ENCODE data around the gene NCAPH2.

Gene NCAPH2

GRCh38 chr22:50535113-50535512 is 27.1 kb downstream of the NCAPH2 start:
- peaks cover 88% of the 10 kb centered on the region for H3K4me1 ChIP-seq (ENCODE audit: control insufficient read depth, low read length)
- H3K36me3 ChIP-seq (ENCODE audit: control insufficient read depth, low read length) = peaks cover 2% of the 10 kb centered on the region; the same call in 1 of the 2 replicates
- H3K27ac ChIP-seq (ENCODE audit: low read depth, low read length) = peak overlapping the region; percentile 97
- no peaks in the 10 kb centered on the region for H3K9me2 ChIP-seq (replicated peaks; ENCODE audit: control insufficient read depth, low read length)
- TF ChIP-seq CTCF (IDR thresholded peaks at IDR 0.05; ENCODE audit: low read depth, low read length, poor library complexity, severe bottlenecking) (no peak), EZH2phosphoT487 (IDR thresholded peaks at IDR 0.05; ENCODE audit: borderline replicate concordance, low read length) (no peak)
- H3K4me2 ChIP-seq (ENCODE audit: low read length) = peak overlapping the region; percentile 76
- no peaks in the 10 kb centered on the region for H4K20me1 ChIP-seq (ENCODE audit: control insufficient read depth, insufficient read depth, low read depth, low read length)
- H3K4me3 ChIP-seq (ENCODE audit: low read length) = peak overlapping the region; percentile 54
- no peaks in the 10 kb centered on the region for H3K27me3 ChIP-seq (ENCODE audit: control insufficient read depth, low read length)
- peaks cover 47% of the 10 kb centered on the region for H3F3A ChIP-seq (ENCODE audit: control insufficient read depth, insufficient read depth)
- peaks cover 17% of the 10 kb centered on the region for H3K79me2 ChIP-seq (ENCODE audit: control insufficient read depth, low read length)
- H3K9me3 ChIP-seq (ENCODE audit: control insufficient read depth, insufficient read depth, low read length) = no peaks in the 10 kb centered on the region

- peaks cover 56% of the 10 kb centered on the region for H3F3A ChIP-seq (ENCODE audit: control insufficient read depth, insufficient read depth)
- no peaks in the 10 kb centered on the region for H4K20me1 ChIP-seq (ENCODE audit: control insufficient read depth, insufficient read depth, low read depth, low read length)
- peaks cover 15% of the 10 kb centered on the region for H3K79me2 ChIP-seq (ENCODE audit: control insufficient read depth, low read length)
- H3K27ac ChIP-seq (ENCODE audit: low read depth, low read length) = peak overlapping the region; percentile 97
- H3K36me3 ChIP-seq (ENCODE audit: control insufficient read depth, low read length) = no peaks in the 10 kb centered on the region; the same call in 1 of the 2 replicates
- H3K9me2 ChIP-seq (replicated peaks; ENCODE audit: control insufficient read depth, low read length) = no peaks in the 10 kb centered on the region
- peaks cover 93% of the 10 kb centered on the region for H3K4me1 ChIP-seq (ENCODE audit: control insufficient read depth, low read length)
- no peaks in the 10 kb centered on the region for H3K27me3 ChIP-seq (ENCODE audit: control insufficient read depth, low read length)
- H3K9me3 ChIP-seq (ENCODE audit: control insufficient read depth, insufficient read depth, low read length) = no peaks in the 10 kb centered on the region
- peak overlapping the region; percentile 76 for H3K4me2 ChIP-seq (ENCODE audit: low read length)
- peak overlapping the region; percentile 36; the same call in 1 of the 2 replicates for H3K4me3 ChIP-seq (ENCODE audit: low read length)
- TF ChIP-seq EZH2phosphoT487 (IDR thresholded peaks at IDR 0.05; ENCODE audit: borderline replicate concordance, low read length) (no peak), CTCF (IDR thresholded peaks at IDR 0.05; ENCODE audit: low read depth, low read length, poor library complexity, severe bottlenecking) (no peak)
Observed at GRCh38 chr22:50536226-50536625, 28.2 kb downstream of the NCAPH2 start.

- Histone ChIP-seq H3F3A (ENCODE audit: control insufficient read depth, insufficient read depth) (peaks cover 62% of the 10 kb centered on the region), H3K4me3 (ENCODE audit: low read length) (no peak overlapping the region), H3K4me2 (ENCODE audit: low read length) (no peak overlapping the region), H3K27me3 (ENCODE audit: control insufficient read depth, low read length) (no peaks in the 10 kb centered on the region), H4K20me1 (ENCODE audit: control insufficient read depth, insufficient read depth, low read depth, low read length) (no peaks in the 10 kb centered on the region), H3K27ac (ENCODE audit: low read depth, low read length) (peak overlapping the region; percentile 94), H3K4me1 (ENCODE audit: control insufficient read depth, low read length) (peaks cover 99% of the 10 kb centered on the region), H3K36me3 (ENCODE audit: control insufficient read depth, low read length) (no peaks in the 10 kb centered on the region), H3K9me2 (replicated peaks; ENCODE audit: control insufficient read depth, low read length) (no peaks in the 10 kb centered on the region), H3K79me2 (ENCODE audit: control insufficient read depth, low read length) (no peaks in the 10 kb centered on the region; the same call in 1 of the 2 replicates), H3K9me3 (ENCODE audit: control insufficient read depth, insufficient read depth, low read length) (no peaks in the 10 kb centered on the region)
- TF ChIP-seq EZH2phosphoT487 (IDR thresholded peaks at IDR 0.05; ENCODE audit: borderline replicate concordance, low read length) = no peak
- no peak for TF ChIP-seq CTCF (IDR thresholded peaks at IDR 0.05; ENCODE audit: low read depth, low read length, poor library complexity, severe bottlenecking)
Observed at GRCh38 chr22:50537765-50538164, 29.7 kb downstream of the NCAPH2 start.
